Mammary epithelial cell (primary cell): Measurements from ENCODE around the gene LHFPL3.

Source experiments
- EZH2 ChIP-seq: IDR thresholded peaks from 2 replicates; pipeline ENCODE4 v1.6.1; 2012; ENCODE audit warnings: low read length, inconsistent platforms, borderline replicate concordance
- TF ChIP-seq, protein P1 (sequence below), 2 donors: IDR thresholded peaks in 1 of 2; conservative IDR thresholded peaks in 1 of 2; 2 replicates each; pipeline ENCODE4 v1.5.1; 2011 to 2012; ENCODE audit warnings: inconsistent platforms in 2 of 2, low read length in 2 of 2, mild to moderate bottlenecking in 2 of 2, control low read depth in 1 of 2, low read depth in 1 of 2; ENCODE audit not compliant: insufficient read depth in 1 of 2; ENCODE audit errors: extremely low read depth in 1 of 2

DNA sequence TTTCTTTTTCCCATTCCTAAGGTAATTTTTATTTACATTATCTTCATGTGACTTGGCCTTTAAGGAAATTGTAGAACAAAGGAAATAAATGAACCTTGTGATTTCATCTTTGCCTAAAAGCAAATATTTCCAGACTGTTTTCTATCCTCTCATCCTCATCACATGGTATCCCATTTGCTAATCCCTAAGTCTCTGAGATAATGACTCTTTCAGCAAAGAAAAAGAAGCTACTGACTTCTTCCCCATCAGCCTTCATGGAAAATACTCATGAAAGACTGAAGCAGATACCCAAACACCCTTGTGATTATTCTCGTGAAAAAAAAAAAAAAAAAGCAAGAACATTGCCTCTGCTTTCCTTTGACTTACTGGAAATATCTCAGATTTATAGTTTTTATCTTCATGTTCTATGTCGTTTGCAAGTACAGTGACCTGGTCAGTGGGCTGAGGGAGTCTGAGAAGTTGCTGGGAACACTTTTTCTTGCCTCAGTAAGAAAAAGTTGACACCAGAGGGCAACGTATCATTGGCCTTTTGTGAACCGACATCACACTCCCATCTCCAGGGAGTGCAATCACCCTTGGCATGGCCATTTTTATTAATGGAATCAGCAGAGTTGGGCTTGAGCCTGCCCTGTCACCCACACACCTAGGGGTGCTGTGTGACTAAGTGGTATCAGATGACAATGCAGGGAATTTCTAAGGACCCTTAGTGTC, 439.6 kb downstream of the LHFPL3 start:
- TF ChIP-seq, protein P1, sequence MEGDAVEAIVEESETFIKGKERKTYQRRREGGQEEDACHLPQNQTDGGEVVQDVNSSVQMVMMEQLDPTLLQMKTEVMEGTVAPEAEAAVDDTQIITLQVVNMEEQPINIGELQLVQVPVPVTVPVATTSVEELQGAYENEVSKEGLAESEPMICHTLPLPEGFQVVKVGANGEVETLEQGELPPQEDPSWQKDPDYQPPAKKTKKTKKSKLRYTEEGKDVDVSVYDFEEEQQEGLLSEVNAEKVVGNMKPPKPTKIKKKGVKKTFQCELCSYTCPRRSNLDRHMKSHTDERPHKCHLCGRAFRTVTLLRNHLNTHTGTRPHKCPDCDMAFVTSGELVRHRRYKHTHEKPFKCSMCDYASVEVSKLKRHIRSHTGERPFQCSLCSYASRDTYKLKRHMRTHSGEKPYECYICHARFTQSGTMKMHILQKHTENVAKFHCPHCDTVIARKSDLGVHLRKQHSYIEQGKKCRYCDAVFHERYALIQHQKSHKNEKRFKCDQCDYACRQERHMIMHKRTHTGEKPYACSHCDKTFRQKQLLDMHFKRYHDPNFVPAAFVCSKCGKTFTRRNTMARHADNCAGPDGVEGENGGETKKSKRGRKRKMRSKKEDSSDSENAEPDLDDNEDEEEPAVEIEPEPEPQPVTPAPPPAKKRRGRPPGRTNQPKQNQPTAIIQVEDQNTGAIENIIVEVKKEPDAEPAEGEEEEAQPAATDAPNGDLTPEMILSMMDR (conservative IDR thresholded peaks at IDR 0.05 in 1 of 2, IDR thresholded peaks at IDR 0.05 in 1 of 2; ENCODE audit: extremely low read depth in 1 of 2, insufficient read depth in 1 of 2, low read depth in 1 of 2, low read length in 2 of 2), result no peak
- TF ChIP-seq EZH2, result no peak
